CD4-positive, alpha-beta T cell treated with Interleukin-15 for 4 hours (primary cell): ENCODE results near the gene RNF169.

Experiments used
- DNase-seq: peaks from one replicate; pipeline ENCODE4 v3.0.0-alpha.2; 2020; ENCODE audit warnings: low spot score

RNF169 gene, protein sequence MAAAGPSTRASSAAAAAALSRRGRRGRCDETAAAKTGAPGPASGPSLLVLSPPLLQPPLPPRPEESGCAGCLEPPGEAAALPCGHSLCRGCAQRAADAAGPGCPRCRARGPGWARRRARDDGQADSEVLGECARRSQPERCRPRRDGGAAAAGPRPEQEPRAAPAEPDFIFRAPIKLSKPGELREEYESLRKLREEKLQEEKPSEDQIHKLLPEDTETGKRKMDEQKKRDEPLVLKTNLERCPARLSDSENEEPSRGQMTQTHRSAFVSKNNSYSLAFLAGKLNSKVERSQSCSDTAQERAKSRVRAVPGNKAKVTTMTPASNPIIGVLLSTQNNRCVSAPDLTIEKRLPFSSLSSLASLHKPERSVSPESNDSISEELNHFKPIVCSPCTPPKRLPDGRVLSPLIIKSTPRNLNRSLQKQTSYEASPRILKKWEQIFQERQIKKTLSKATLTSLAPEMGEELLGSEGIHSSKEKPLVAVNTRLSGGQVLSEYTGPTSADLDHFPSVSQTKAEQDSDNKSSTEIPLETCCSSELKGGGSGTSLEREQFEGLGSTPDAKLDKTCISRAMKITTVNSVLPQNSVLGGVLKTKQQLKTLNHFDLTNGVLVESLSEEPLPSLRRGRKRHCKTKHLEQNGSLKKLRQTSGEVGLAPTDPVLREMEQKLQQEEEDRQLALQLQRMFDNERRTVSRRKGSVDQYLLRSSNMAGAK

DNA sequence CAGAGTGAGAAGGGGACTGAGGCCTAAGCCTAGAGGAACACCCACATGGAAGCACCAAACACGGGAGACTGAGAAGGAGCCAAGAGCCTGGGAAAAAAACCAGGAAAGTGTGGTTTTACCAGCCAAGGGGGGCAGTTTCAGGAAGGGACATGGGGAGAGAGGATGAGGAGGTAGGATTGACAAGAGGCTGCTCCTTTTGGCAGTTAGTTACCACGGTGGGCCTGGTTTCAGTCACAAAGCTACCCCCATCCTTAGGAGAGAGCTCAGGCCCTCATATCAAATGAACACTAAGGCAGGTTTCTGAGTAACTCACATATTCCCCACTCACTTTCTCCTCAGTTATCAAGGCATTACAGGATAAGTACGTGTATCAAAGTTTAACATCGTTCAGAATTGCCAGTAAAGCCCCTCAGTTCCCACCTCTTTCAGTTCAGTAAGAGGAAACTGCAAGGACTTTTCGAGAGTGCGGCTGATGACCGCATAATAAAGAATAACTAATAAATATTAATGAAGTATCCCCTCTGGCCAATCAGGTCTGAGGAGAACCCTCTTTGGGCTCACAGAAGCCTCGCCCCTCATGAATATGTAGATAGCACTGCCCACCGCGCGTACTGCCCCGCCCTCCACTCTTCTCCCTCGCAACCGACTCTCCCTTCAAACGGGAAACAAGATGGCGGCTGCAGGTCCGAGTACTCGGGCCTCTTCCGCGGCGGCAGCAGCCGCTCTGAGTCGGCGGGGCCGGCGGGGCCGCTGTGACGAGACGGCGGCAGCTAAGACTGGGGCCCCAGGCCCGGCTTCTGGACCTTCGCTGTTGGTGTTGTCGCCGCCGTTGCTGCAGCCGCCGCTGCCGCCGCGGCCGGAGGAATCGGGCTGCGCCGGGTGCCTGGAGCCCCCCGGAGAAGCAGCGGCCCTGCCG, at the start of gene RNF169:
Gene RNF169 (plus strand): TSS at position 639 of the 916 bp plus-strand sequence. CDS start 32 bp downstream, at position 671.
- peak; percentile 91 for DNase-seq

DNA sequence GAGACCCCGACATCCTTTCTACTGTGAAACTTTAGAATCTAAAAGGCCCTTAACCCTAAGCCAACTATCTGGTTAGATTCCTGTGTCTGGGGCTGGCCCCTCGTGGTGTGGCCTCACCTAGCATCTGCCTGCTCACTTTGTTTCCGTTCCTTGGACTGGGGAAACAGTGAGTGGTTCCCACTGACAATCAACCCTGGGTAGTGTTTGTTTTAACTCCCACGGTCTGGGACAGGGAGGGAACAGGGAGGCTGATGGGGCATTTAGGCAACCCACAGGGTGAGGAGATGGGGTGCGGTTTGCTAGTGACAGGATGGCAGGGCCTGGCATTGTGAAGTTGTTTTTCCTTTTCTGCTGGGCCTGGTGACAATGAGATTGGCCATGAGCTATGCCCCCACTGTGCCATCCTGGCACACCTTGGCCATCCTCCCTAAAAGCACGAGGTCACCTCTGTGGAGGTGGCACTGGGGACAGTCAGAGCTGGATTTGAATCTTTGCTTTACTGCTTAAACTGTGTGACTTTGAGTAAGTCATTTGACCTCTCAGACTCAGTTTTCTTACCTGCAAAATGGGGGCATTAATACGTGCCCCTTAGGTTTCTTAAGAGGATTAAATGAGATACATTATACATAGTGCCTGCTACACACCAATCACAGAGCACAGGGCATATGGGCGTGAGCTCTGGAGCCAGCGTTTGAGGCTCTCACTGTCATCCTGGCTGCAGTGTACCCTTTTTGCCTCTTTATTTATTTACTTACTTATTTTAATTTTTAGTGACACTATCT, 48.8 kb upstream of the RNF169 start:
- no peak for DNase-seq

DNA sequence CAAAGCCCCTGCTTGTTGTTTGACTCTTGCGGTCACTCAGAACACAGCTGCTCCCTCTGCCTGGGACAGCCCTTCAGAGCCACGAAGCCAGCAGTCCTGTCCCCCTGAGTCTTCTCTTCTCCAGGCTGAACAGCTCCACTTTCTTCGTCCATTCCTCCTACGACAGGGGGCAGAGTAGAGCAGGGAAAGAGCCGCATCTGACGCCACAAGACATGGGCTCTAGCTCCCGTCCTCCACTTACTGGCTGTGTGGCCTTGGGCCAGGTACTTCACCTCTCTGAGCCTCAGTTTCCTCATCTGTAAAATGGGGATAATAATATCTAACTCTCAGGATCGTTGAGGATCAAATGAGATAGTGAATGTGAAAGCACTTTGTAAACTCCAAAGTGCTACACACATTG, 47.3 kb upstream of the RNF169 start:
- no peak for DNase-seq

DNA sequence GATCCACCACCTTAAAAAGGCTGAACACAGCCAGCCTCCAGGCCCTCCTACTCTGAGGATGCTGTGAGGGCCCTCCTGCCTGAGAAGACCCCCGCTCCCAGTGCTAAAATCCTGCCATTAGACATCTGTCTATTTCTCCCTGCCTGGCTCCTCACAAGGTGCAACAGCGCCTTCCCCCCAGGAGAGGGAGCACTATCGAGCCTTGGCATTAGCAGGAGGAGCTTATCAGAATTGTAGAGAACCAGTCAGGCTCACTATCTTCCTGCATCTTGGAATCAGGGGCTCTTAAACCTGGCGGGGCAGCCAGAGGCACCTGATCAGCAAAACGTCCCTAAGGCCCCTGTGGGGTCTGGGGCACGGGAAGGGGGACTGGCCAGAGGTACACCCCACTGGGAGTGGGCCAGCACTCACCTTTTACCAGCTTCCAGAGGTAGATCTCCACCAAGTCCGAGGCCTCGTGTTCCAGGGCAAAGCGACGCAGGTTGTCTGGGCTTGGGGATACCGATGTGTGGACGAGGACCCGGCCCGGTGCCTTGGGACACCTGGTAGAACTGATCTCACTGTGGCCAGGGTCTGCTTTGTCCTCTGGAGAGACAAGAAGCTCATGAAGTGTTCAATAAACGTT, 46.2 kb upstream of the RNF169 start:
- peak; percentile 51 for DNase-seq

DNA sequence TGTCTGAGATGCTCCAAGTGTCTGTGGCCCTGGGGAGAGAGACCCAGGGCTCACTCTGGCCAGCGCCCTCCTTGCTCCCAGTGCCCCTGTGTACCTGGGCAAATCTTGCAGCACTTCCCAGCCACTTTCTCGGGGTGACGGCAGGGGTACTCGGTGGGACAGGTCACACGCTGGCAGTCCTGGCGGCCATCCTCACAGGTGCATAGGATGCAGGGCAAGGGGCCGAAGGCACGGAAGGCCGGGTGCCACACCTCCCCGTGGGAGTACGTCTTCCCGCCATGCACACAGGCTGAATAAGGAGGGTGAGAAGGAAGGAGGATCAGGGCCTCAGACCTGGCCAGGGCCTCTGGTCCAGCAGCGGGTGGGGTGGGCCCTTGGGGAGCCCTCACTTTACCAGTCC, 45.4 kb upstream of the RNF169 start:
- DNase-seq: no peak

DNA sequence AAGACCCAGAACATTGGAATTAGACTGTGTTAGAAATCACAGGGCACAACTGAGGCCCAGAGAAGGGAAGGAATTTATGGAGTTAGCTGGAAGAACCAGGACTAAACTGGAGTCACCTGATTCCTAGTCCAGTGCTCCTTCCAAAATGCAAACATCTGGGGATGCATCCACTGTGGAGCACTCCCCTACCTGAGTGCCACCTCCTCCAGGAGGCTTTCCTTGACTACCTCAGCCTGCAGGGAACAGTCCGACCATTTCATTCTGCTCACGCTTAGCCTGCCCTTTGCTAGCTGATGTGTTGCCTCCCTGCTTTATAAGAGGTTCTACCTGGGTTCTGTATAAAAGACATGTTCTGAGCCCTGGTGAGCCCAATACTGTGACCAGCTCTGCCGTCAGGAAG, 41.5 kb upstream of the RNF169 start:
- DNase-seq: no peak

DNA sequence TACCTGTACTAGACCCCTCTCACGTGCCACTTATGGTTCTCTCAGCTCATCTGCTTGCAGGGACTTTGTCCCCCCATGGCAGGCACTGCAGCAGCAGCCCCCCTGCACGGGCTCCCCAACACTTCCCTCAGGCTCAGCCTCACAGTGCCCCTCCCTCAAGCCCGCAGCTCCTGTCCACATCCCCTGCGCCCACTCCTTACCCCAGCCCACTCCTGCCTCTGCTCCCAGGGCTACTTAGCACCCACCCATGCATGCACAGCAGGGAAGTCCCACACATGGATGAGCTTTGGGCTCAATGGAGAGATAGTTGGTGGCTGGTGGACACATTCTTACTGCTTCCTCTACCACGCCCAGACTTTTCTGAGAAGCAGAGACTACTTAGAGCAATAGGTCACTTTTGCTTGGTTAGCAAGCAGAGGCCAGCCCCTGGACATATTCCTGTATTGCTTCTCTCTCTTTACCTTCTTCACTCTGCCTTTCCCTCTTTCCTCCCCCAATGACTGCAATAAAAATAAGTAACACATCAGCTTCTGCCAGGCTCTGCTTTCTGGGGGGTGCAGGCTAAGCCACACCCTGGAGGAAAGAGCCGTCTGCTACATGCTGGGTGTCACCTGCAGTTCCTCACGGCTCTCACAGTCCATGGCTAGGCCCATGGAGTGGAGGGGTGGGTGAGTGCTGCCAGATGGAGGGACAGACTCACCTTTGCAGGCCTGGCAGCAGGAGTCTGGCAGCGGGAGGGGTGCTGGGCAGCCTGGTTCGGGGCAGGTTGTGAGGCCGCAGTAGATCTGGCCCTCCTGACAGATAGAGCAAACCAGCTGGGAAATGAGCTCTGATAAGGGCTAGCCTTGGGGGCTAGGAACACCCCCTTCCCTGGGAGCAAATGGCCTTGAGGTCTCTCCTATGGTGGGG, 40.8 kb upstream of the RNF169 start:
- no peak for DNase-seq

DNA sequence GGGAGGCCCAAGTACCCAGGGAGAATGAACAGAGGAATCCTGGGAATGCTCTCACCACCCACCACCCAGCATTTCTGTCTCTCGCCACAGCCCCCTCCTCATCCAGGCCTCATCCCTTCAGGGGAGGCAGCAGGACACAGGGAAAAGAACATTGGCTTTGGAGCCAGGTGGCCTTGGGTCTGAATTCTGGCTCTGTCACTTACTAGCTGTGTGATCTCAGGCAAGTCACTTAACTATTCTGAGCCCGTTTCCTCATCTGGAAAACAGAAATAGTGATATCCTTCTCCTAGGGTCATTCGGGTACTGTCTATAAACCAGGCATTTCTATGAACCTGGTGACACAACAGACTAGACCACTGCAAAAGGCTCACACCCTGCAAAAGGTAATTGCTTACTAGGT, 39.5 kb upstream of the RNF169 start:
- DNase-seq: no peak

DNA sequence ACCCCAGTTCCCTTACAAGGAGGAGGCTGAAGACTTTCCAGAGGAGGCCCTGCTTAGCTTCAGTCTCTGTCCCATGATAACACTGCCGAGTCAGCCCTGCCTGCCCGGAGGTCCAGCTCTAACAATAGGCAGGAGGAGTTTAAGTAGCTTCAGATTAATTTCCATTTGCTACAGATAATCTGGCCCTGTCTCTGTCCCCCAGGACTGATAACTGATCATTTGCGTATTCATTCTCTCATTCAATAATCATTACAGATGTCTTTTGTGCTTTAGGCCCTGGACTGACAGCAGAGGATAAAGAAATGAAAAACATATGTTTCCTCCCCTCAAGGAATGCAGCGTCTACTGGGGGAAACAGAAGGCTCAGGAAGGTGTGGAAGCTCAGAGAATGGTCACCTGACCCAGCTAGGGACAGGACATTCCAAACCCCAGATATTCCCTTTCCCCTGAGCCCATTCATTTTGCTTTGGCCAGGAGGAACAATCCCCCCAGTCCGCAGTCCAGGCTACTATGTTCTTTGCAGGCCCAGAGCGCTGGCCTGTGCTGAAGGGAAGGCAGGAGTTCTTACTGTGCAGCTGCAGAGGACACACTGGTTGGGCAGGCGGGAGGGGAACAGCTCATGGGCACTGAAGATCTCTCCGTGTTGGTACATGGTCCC, 38.2 kb upstream of the RNF169 start:
- no peak for DNase-seq

DNA sequence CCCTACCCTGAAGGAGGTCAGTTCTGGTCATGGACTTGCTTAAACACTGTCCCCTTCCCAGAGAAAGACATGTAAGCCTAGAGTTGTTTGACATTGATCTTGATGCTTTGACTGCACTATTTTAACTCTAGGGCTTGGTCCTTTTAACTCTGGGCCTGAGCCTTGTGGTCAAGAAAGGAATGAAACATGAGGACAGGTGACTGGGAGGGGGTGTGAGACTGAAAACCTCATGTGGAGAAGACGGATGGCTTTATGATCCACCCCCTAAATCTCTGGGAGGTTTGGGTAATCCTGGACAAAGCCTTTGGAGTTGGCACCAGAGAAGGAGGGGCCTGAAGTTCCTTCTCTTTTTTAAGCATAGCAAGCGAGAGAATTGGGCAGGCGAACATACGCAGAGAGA, 35.0 kb upstream of the RNF169 start:
- no peak for DNase-seq

DNA sequence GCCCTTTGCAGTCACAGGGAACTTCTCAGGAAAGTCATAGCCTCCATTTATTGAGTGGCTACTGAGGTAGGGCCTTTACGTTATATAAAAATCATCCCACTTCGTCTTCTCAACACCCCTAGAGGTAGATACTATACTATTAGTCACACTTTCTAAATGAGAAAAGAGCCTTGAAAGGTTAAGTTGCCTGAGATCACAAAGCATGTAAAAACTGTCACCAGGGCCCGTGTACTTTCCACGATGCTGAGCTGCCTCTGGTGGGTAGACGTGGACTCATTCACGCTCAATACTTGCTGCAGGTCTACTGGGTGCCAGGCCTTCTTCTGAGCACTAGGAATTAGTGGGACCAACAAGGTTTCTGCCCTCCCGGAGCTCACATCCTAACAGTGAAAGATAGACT, 33.7 kb upstream of the RNF169 start:
- DNase-seq: no peak

DNA sequence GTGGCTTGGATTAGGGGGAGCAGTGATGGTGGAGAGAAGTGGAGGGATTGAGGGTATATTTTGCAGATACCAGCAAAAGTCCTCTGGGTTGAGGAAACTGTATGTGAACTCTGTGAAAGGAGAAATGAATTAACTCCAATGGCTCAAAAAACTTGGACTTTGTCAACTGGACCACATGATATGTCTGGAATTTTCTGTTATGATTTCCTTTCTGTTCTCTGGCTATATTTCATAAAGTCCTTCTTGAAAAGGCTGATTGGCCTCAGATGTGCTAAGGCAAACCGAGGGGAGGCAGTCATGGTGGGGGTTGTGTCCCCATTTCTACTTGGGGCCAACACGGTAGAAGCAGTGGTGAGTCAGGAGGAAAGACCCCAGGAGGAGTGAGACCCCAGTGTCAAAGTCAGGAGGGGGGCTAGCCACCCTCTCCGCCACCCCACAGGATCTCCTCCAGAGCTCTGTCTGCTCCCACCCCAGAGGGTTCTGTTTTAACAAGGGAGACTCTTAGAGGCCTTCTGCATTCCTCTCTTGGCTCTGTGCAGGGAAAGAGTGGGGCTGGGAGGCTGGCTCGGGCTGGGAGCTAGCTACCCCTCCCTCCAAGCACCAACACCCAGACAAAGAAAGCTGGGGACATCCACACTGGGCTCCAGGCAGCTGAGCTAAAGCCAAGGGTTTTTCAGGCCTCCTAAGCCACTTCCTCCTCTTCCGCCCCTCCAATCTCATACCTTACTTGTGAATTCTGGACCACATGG, 31.3 kb upstream of the RNF169 start:
- DNase-seq: no peak

DNA sequence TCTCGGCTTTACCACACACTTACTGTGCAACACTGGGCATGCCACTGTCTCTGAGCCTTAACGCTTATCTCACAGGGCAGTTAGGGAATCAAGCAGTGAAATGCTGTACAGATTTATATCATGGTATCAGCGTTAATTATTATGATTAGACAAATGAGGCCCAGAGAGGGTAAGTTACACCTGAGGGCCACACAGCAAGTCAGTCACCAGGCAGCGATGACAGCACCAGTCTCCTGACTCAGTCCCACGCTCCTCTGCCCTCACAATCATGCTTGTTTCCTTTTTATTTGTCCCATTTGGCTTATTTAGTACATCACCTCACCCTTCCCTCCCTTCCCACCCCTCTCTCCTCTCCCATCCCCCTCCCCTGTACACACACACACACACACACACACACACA, 29.6 kb upstream of the RNF169 start:
- DNase-seq: no peak

DNA sequence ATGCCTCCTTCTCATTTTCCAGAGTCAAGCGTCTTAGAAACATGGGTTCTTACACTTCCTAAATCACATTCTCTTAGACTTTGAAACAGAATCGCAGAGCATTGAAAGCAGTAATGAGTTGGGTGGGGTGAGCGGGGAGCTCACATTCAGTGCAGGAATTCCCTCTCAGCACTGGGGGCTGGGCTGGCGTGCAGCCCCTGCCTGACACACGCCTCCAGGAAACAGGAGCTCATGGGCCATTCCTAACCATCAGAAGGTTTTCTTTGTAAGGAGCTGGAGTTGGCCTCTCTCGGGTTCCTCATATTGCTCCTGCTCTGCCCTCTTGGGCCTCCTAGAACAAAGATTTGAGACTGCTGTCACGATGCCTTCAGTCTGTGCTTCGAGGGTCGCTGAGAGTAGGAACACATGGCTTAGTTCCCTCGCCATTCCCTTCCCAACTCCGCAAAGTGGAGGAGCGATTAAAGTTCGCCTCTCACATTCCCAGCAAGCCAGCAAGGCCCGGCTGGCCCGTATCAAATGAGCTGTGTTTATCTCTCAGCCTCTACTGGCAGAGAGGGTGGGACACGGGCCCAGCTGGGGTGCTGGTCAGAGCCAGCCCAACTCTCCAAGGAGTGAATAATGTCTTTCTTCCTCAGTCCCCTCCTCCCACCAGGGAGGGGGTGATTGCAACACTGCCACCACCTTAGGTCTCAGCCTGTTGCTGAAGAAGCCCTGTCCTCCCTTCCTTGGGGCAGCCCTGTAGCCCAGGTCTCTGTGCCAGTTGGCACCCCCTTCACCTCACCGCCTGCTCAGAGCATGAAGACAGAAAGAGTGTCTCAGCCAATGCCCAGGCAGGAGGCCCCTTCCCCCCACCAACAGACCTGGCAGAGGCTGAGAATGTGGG, 27.8 kb upstream of the RNF169 start:
- DNase-seq: no peak

DNA sequence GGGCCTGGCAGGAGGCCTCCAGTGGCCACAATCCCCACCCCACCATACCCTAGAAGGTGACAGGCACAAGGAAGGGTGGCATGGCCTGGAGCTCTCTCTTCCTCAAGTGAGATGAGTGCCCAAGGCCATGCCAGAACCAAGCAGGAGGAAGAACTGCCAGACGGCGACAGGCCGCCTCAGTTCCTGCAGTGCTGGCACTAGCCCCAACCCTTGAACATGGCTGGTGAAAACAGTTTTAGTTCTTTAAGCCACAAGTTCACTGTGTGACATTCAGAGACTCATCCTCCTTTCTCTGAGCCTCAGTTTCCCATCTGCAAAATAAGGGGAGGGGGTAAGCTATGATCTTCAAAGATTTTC, 27.2 kb upstream of the RNF169 start:
- DNase-seq: no peak

DNA sequence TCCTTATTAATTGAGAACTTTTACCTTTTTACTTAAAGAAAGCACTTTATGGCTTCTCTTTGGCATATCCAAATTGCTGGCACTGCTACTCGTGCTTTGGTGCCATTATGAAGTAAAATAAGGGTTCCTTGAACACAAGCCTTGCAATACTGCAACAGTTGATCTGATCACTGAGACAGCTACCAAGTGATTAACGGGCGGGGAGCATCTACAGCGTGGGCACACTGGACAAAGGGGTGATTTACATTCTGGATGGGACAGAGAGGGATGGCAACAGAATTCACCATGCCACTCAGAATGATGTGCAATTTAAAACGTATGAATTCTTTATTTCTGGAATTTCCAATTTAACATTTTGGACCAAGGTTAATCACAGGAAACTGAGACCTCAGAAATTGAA, 25.1 kb upstream of the RNF169 start:
- no peak for DNase-seq

DNA sequence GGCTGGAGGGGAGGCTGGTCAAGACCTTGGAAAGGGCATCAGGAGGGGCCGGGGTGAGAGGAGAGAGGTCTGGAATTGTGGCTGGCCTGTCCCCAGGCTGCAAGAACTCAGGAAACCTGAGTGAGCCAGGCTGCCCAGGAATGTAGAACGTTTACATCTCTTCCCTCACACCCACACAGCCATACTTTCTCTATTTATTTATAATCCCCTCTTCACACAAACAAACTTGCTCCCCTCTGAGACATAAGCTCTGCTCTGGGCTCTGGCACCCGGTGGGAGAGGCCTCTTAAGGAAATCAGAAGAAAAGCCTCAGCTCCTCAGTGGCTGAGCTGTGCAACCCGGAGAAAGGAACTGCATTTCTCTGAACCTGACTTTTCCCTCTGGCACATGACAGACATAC, 22.9 kb upstream of the RNF169 start:
- DNase-seq: no peak
